Skin of body (tissue), 2 donors: ENCODE results near the gene NRIP1. TPM values are rescaled to one million over a fixed set of nuclear protein-coding genes. Genes with fewer than 3 reads are reported as not detected.
"Not testable (repeated sequence)": the region's sequence is repeated elsewhere in the genome, so short reads cannot be mapped to it uniquely, and the experiment has no call there.

ENCODE experiments used
- DNase-seq: peaks from one replicate; lab custom pipeline; 2025; lab: John Stamatoyannopoulos, UW
- total RNA-seq: library from RNA; depleted of rRNA; stranded (reverse); fragments of >200 nt; gene quantifications from one replicate; pipeline ENCODE4 v1.2.3, GENCODE V29; 2014

The NRIP1 gene
- total RNA-seq, 1 donor from 2014 or later: 41.2 TPM

GRCh38 chr21:15039607-15040299 lies 25.0 kb downstream of the NRIP1 start:
- no peak for DNase-seq

- DNase-seq: no peak
Measured at GRCh38 chr21:15037900-15038293, 26.9 kb downstream of the NRIP1 start.

- DNase-seq: no peak
Measured at GRCh38 chr21:15037095-15037899, 27.5 kb downstream of the NRIP1 start.

- no peak for DNase-seq
Measured at GRCh38 chr21:15036189-15036588, 28.6 kb downstream of the NRIP1 start.

- DNase-seq: no peak
Measured at GRCh38 chr21:15034126-15034853, 30.5 kb downstream of the NRIP1 start.

GRCh38 chr21:15031790-15032357 lies 32.9 kb downstream of the NRIP1 start:
- no peak for DNase-seq

- DNase-seq: not testable (repeated sequence)
Measured at GRCh38 chr21:15031362-15031761, 33.4 kb downstream of the NRIP1 start.

GRCh38 chr21:15030861-15031260 lies 33.9 kb downstream of the NRIP1 start:
- DNase-seq: not testable (repeated sequence)

GRCh38 chr21:15029077-15029476 lies 35.7 kb downstream of the NRIP1 start:
- no peak for DNase-seq

- DNase-seq: no peak
Measured at GRCh38 chr21:15028186-15028585, 36.6 kb downstream of the NRIP1 start.

GRCh38 chr21:15027056-15027455 lies 37.7 kb downstream of the NRIP1 start:
- no peak for DNase-seq

- no peak for DNase-seq
Measured at GRCh38 chr21:15026370-15026769, 38.4 kb downstream of the NRIP1 start.

- DNase-seq: no peak
Measured at GRCh38 chr21:15023776-15024175, 41.0 kb downstream of the NRIP1 start.

- no peak for DNase-seq
Measured at GRCh38 chr21:15022608-15023261, 42.1 kb downstream of the NRIP1 start.

GRCh38 chr21:15020797-15021196 lies 44.0 kb downstream of the NRIP1 start:
- DNase-seq: no peak

- DNase-seq: no peak
Measured at GRCh38 chr21:15018382-15018781, 46.4 kb downstream of the NRIP1 start.

GRCh38 chr21:15015622-15016471 lies 49.0 kb downstream of the NRIP1 start:
- DNase-seq: no peak

- no peak for DNase-seq
Measured at GRCh38 chr21:15014221-15014620, 50.6 kb downstream of the NRIP1 start.

GRCh38 chr21:15011967-15012366 lies 52.8 kb downstream of the NRIP1 start:
- no peak for DNase-seq

- no peak for DNase-seq
Measured at GRCh38 chr21:15010645-15011044, 54.2 kb downstream of the NRIP1 start.
